HG03159 (cell line): ENCODE results near the gene PABPC1L.

Source experiments
- ATAC-seq: cut with Tn5 transposase; IDR thresholded peaks from one replicate; pipeline ENCODE4 v1.9.1; 2021; ENCODE audit warnings: mild to moderate bottlenecking, moderate library complexity; ENCODE audit not compliant: unreplicated experiment

The PABPC1L gene

DNA sequence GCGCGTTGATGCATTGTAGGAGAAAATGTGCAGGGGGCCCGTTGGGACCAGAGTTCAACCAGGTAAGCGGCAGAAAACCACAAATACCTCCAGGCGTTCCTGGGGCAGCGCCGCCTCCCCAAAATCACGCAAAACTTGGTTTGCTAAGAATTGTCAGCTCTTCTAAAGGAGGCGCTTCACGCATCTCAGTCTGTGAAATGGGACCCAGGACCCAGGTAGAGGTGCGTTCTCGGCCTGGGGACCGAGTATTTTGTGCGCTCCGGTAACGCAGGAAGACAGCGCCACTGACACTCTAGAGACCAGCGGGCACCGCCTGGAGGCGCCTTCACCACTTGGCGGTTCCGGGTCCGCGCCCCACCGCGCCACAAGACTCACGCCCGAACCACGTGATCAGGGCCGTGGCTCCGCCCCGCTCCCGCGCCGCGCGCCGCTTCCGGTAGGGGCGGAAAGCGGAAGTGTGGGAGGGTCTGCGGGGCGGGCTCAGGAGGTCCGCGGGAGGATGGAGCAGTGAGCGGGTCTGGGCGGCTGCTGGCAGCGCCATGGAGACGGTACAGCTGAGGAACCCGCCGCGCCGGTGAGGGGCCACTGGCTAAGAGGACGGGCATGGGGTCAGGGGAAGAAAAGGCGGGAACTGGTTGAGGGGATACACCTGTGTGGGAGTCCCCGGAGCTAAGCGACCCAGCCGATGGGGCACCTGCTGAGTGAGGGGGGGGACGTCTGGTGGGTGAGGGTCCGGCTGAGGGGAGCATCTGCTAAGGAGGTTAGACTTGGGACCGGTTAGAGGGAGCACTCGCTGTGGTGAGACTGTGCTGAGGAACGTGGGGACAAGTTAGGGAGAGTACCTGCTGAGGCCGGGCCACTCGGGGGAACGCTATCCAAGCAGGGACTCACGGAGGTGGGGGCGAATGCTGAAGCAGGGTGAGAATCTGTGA lies 56.4 kb downstream of the PABPC1L start, which contains the start of gene STK4:
STK4 (plus strand) TSS at position 483 of the 932 bp plus-strand sequence; CDS start at position 540, 57 bp downstream.
- ATAC-seq: peak; percentile 67

DNA sequence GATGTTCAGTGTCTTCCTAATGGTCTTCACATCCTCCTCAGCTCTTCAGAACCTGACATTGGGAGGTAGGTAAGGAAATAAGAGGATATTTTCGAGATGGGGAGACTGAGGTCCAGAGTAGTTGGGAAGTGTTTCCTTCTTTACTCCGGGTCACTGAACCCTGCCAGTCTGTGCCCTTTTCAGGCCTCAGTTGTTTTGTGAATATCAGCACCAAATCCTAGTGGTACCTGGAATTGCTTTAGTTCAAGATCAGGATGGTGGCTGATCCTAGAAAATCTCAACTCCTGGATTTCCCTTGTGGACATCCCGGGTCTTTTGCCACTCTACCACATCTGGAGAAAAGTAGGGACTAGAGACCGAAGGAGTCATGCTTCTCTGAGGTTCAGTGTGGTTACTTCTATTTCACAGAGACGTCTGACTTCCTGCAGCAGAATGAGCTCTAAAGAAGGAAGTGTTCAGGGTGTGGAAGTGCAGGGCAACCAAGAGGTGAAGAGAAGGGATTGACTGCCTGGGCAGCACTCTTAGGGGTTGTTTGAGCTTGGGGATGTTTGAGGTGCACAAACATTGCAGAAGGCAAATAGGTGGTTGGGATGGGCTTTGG lies 57.4 kb downstream of the PABPC1L start:
- ATAC-seq: no peak

DNA sequence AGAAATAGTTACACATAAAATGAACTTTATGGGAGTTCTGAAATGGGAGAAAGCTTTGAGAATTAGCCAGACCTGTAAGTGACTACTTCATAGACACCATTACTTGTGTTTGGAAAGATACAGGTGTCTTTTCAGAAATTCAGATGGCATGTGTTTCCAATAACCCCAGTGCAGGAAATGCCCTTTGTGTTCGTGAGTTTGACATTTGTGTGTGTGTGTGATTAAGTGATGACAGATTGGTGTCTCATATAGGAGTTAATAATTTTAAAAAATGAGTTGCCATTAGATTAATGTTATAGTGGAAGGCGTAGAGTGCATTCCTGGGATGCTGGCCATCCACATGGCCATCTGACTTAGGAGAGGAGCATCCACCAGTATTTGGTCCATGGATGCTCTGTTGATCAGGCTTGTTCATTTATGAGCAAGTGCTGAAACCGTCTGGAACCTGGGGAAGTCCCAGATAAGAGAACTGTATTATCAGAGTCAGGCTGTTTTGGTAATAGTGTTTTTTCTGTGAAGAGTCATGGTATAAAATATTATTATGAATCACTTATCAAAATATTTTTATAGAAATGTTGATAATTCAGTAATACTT lies 59.5 kb downstream of the PABPC1L start:
- no peak for ATAC-seq

DNA sequence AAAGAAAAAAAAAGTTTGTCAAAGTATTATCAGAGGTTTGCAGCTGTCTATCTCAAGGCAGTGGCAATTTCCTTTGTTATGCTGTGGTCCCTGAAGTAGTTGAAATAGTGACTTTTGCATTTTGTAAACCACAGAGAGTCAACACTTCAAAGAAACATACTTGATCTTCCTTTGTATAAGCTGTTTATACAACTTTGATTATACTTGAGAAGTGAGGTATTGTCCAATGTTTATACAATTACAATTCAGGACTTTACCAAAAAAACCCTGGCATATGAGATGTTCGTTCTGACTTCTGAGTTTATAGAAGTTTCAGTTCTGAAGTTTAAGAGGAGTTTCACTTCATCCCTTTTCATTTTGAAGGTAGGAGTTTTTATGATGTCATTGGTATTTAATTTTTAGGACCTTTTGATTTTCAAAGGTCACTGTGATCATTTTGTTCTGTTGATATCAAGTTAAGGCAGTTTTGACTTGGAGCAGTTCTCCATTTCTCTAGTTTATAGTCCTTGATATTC lies 60.4 kb downstream of the PABPC1L start:
- ATAC-seq: no peak

DNA sequence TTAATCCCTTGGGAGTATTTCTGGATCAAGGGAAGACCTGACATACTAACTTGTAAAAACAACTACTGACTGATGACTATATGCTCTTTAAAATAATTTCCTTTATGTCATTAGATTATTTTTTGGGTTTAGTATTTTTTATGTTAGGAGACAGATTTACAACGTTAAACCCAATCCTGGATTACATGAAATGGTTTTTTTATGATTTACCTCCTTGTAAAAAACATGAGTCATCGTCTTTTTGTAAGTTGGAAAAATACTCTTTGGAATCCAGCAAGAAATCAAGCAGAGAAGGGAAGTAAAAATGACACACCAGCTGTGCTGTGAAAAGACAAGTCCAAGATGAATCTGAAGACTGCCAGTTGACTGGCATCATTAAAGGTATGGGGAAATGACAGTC lies 63.2 kb downstream of the PABPC1L start:
- ATAC-seq: no peak

DNA sequence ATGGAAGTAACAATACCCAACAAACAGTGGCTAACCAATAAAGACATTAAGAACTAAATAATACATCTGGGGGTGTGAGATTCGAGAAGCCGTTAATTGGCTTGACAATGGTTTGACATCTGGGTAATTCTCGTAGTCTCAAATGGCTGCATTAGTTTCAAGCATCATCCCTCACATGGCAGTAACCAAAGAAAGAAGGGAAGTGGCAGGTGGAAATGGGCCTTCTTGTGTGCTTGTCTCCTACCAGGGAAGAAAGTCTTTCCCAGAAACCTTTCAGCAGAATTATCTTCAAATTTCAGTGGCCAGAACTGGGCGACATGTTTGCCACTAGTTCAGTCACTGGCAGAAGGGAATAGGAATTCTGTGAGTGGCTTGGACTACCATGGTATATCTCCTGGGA lies 66.8 kb downstream of the PABPC1L start:
- no peak for ATAC-seq

DNA sequence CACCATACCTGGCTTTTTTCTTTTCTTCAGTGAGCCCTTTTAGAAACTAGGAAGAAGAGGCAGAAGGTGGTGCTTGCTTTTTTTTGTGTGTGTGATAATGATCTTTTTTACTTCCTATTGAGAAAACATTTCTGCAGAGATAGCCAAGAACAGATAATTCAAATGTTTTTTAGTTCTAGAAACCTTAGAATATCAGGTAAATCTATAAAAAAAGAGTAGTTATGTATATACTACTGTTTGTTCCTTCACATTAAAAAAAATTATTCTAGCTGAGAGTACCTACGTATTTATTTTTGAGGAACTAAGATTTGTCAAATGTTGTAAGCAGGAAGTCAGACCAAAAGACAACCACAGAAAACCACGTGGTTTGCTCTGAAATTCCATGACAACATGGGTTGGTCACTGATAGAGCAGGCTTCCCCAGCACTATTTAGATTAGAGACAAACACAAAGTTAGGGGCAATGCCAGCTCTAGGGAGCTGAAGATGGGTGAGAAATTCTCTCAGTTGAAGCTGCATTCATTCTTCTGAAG lies 69.3 kb downstream of the PABPC1L start:
- peak; percentile 86 for ATAC-seq

DNA sequence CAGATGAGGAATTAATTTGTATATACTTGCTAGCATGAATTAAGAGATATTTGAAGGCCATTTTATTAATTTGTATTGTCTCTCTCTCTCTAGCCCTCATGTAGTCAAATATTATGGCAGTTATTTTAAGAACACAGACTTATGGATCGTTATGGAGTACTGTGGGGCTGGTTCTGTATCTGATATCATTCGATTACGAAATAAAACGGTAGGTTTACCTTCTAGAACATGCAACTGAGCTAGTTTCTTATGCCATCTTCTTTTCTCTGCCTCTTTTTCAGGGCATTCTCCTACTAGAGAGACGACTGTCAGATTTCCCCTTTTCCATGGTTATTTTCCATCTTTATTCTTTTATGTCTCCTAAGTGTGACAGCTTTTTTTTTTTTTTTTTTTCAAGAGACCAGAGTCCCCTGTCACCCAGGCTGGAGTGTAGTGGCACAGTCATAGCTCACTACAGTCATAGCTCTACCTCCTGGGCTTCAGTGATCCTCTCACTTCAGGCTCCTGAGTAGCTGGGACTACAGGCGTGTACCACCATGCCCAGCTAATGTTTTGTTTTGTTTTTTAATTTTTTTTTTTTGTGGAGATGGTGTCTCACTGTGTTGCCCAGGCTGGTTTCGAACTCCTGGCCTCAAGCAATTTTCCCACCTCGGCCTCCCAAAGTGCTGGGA lies 72.0 kb downstream of the PABPC1L start:
- no peak for ATAC-seq

DNA sequence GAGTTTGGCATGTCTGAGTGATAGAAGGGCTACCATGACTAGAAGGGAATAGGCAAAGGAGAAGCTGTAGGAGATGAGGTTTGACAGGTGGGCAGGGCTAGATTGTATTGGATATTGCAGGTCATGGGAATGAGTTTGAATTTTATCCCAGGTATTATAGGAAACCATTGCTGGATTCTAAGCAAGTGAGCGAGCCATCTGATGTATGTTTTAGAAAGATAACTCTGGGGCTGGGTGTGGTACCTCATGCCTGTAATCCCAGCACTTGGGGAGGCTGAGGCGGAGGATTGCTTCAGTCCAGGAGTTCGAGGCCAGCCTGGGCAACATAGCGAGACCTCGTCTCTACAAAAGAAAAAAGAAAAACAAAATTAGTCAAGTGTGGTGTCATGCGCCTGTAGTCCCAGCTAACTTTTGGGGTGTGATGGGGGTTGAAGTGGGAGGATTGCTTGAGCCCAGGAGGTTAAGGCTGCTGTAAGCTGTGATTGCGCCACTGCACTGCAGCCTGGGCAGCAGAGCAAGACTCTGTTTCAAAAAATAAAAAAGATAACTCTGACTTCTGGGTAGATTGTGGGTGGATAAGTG lies 73.3 kb downstream of the PABPC1L start:
- ATAC-seq: no peak

DNA sequence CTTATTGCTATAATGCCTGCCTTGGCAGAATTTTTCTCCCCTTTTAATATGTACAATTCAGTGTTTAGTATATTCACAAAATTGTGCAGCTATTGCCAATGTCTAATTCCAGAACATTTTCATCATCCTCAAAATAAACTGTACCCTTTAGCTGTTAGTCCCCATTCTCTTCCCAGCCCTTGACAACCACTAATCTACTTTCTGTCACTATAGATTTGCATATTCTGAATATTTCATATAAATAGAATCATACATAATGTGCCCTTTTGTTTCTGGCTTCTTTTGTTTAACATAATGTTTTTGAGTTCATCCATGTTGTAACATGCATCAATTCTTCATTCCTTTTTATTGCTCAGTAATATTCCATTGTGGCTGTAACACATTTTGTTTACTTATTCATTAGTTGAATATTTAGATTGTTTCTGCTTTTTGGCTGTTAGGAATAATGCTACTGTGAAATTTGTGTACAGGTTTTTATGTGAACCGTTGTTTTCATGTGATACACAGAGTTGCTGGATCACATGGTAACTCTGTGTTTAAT lies 78.8 kb downstream of the PABPC1L start:
- ATAC-seq: no peak
